Stimulated activated CD8-positive, alpha-beta memory T cell treated with anti-CD3 and anti-CD28 coated beads, Interleukin-15, amount 100 ng/mL, for 24 hours (primary cell): Measurements from ENCODE around the gene PLAC1.

ENCODE experiments used
- DNase-seq: peaks from one replicate; pipeline ENCODE4 v3.0.0-alpha.2; 2020; ENCODE audit warnings: low read depth

PLAC1 gene

DNA sequence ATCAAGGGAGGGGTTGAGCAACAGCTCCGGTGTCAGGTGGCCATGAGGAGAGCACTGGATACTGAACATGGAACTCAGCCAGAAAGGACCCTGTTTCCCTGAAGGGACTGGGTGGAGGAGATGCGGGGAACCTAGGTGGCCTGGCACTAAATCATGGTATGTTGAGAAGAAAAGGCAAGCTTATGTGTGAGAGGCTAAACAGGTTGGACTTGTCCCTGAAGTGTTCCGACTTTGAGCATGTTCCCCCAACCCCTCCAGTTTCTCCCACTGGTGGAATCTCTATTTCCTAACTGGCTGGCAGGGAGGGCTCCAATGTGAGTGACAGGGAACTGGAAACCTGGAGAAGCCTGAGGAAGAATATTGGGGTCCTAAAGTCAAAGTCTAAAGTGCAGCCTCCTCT is 69.5 kb downstream of the PLAC1 start:
- DNase-seq, result no peak

DNA sequence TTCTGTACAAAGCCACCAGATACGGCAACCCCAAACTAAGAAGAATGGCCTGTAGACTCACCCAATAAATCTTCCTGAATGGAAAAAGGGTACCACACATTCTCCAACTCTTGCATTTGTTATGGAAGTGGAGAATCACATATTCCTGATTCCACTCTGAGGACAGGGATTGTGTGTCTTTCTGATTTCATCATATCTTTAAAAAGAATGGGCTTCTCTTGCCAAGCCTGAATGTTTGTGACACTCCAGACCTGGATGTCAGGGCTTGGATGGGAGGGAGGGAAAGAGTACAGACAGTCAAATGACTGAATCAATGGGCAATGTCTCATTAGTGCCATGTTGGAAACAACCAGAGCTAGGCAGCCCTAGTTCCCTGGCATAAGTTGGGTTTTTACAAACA is 77.4 kb downstream of the PLAC1 start:
- DNase-seq, result no peak

DNA sequence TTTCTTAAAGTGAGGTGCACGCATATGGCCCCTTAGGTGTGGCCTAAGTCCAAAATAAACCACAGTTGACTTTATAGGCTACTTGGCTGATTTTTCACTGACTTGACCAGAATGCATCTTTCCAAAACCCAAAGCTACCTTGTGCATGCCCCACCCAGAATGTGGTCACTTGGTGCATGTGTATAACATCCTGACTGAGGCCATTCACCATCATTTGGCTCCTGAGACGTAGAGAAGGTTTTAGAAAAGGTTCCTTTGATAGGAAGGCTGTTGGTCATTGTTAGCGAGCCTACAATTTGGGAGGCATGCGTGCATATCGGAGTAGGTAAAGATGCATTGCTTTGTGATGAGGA is 84.6 kb downstream of the PLAC1 start:
- no peak for DNase-seq

DNA sequence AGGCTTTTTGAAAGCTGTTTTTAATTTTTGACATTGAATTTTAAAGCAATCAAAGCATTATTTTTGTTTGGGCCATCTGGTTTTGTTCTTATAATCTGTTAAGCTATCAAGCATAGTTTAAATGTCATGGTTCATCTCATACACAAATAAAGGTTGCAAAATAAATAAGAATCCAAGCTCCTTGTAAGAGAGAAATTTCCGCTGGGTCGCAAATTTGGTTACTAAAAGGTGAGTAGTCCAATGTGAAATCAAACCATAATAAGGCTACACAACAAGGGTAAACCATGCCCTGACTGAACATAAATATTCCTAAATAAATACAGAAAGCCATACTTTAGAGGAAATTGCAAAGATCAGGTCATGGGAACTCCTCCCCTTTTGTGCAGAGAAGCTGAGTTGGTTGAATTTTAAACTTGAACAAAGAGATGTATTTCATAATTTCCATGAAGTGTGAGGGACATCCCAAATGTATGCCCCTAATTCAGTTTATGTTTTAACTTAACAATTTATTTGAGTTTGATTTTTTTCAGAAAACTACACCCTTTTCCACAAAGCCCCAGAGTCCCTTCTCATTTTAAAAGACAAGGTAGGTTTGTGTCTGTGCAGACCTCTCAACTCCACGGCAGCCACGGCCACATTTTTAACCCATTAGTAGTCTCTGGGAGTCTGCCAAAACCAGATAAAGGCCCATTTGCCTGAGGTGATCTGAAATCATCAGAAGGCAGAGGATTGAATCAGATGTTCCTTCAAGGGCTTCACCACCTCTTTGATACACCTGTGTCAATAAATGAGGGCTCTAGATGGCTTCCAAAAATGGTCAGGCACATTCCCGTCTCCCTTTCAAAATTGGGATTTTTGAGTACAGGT is 85.2 kb downstream of the PLAC1 start:
- no peak for DNase-seq

DNA sequence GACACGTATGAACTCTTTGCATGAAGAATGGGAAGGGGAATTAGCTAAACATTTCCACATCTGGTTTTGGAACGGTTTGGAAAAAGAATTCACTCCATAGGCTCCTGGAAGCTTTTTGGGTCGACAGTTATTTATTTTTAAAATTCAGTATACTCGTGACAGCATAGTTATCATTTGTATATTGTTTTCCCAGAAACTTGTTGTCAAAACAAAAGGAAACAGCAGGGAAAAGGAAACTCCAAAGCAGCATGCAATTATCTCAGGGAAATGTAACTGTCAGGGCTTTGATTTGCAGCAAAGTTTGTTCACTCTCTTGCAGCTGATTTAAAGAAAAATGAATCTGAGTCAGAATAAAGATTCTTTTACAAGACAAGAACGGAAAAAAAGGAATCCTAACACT is 86.5 kb downstream of the PLAC1 start:
- no peak for DNase-seq

DNA sequence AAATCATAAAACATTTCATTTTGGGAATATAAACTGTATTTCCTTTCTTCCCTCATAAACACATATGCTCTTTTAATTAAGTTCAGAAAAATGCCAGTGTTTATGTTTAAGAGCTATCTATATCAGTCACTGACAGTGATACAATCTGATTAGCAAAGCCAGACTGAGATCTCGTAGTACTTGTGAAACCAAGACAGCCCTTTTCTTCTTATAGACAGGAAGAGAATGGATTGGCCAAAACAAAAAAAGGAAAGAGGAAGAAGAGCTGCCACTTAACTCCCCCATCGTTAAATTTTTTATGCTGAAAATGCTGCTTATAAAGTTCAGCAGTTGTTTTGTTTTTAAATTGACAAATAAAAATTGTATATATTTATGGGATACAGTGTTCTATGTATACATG is 87.4 kb downstream of the PLAC1 start:
- no peak for DNase-seq

DNA sequence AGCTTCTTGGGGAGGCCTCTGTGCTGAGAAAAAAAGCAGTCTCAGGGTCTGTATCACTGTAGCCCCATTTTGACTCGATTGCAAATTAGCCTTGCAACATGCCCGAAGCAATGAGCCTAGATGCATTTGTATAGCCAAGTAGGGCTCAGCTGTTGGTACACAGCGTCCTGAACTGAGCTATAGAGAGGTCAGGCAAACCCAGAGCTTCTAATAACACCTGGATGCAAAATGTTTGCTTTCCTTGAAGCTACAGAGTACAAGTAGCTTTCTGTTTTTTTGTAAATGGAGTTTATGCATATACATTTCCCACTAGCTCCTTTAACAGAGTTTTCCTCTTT is 87.8 kb downstream of the PLAC1 start:
- DNase-seq, result no peak

DNA sequence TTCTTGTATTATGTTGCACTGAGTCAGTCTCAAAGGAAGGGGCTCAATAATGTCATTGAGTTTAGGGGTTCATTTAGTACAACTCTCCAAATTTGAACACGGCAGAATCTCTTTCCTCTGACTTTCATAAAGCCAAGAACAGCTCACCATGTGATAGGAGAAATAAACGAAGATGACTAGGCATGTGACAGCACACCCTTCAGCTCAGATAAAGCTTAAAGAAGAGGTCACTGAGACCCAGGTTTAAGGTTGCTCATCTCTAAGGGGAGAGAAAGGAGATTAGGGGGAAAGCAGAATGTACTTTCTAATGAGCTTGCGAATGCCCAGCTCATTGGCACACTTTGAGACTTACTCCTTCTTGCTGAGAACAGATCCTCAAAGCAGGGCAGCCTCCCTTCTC is 89.0 kb downstream of the PLAC1 start:
- DNase-seq, result no peak

DNA sequence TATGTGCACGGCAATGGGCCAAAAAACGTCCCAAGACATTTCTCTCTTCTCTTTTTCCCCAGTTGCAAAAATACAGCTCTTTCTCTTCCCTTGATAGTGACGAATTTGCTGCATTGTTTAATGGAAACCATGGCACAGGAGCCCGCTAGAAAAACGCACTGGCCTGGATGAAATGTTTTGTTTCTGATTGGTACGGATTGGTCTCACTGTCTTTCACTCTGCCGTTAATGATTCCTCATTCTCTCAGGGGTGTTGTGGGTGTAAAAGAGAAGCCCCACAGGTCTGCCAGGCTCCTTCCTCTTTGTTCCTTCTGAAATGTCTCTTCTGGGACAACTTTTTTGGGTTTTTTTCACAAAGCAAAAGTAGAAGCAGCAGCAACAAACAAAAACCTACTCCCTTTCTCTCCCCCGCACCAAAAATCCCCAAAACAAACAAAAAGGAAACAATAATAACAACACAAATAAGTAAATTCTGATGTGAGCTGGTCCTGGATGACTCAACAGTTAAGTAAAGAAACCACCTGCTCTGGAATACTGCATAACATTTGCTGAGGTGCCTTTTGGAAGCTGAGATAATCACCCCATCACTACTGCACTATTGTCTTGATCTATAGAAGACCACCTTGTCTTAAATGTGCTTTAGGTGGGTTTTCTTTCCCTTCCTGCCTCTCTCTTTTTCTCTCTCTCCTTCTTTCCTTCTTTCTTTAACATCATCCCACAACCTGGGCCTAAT is 89.8 kb downstream of the PLAC1 start:
- DNase-seq, result no peak

DNA sequence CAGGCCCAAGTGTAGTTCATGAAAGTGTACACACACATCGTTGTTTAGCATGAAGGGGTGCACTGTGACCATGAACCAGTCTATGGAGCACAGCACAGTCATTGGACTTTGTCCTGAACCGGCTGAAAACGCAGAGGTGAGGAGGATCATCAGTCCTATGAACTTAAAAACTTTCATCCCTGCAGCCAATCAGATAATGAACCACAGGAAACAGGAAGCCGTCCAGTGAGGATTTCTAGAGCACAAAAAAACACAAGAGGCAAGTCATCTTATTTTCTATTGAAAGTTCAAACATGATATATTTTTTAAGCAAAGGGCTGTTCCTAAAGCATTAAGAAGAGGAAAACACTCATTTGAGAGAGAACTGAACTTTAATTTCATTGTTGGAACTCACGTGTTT is 91.8 kb downstream of the PLAC1 start:
- DNase-seq, result no peak

DNA sequence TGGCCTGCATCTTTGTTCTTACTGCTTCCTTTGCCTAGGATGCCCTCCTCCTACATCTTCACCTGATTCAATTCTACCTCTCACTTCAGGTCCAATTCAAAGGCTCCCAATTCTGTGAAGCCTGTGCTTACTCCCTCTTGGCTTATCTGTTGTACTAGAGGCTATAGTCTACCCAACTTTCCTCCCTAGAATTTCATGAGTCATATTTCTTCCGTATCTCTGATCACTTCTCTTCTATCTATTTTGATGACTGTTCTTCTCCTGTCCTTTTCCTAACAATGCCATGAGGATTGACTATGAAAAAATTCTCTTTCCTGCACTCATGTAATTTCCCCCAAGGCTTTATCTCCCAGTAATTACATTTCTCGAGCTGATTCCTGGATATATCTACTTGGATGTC is 96.3 kb downstream of the PLAC1 start:
- no peak for DNase-seq

DNA sequence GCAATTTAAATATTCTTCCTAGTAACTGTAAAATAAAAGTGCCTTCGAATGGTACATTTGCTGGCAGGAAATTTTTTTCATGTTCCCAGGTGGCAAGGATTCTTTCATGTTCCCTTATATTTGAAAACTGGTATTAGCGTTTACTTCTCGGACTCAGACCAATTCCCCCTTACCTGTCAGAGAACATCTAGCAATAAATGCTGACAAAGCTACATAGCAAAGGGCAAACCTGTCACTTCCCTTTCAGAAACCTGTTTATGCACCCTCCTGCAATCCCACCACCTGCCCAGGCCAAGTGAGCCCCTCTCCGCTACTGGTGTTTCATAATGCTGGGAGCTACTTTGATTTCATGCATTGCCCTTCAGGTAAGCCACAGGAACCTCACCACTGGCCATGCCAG is 100.1 kb downstream of the PLAC1 start:
- DNase-seq, result no peak

DNA sequence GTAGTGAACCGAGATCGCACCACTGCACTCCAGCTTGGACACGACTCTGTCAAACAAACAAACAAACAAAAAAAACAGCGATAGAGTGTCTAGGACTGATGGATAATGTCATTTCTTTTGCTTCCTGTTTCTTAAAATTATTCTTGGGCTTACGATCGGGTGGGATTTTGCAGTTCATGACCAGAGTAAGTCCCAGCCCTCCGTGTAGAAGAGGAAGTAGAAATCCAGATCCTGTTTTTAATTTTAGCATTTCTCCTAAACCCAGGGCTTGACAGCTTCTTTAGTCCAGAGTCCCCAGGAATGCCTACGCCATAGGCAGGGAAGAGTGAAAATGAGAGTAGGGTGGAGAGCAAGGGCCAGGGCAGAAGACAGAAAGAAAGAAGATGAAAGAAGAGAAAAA is 104.0 kb downstream of the PLAC1 start:
- no peak for DNase-seq

DNA sequence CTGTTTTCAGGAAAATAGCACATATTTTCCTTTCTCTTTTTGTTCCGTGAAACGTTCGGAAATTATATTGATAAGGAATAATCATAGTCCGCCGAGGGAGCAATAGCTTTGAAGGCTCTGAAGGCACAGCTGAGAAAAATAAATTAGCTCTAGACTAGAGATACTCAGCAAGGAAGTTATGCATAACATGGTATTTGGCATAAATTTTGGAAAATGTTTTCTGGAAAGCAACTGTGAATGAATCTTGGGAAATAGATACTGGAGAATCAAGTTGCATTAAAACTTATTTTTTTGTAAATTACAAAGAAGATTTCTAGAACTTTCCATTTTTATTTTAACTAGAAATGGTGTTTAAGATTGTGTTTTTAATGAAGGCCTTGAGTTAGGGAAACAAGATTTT is 105.9 kb downstream of the PLAC1 start:
- no peak for DNase-seq

DNA sequence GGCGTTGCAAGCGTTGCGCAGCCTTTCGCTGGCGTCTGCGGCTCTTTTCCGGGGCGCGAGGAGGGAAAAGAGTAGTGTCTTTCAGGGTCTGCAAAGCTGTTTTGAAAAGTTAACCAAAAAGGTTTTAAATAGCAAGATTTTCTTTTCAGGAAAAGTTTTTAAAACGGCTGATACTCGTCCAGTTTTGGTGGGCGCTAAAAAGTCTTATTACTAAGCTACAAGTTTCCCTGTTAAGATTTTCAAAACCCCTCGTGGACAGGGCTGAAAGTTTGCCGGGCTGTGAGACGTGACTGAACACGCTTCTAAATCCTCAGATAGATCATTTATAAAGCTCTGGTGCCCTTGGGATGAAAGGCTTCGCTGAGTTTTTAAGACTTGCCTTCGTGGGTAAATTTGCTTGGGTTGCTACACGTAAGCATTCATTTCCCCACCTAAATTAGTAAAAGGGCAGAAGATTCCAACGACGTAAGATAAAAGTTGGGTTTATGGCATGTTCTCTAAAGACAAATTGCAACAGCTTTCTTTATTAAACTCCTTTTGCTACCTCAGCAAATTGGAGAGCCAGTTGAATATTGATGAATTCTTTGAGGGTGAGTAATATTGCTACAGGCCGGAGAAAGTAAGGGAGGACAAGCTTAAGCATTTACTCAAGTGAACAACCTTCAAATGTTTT is 106.8 kb downstream of the PLAC1 start:
- DNase-seq, result no peak

DNA sequence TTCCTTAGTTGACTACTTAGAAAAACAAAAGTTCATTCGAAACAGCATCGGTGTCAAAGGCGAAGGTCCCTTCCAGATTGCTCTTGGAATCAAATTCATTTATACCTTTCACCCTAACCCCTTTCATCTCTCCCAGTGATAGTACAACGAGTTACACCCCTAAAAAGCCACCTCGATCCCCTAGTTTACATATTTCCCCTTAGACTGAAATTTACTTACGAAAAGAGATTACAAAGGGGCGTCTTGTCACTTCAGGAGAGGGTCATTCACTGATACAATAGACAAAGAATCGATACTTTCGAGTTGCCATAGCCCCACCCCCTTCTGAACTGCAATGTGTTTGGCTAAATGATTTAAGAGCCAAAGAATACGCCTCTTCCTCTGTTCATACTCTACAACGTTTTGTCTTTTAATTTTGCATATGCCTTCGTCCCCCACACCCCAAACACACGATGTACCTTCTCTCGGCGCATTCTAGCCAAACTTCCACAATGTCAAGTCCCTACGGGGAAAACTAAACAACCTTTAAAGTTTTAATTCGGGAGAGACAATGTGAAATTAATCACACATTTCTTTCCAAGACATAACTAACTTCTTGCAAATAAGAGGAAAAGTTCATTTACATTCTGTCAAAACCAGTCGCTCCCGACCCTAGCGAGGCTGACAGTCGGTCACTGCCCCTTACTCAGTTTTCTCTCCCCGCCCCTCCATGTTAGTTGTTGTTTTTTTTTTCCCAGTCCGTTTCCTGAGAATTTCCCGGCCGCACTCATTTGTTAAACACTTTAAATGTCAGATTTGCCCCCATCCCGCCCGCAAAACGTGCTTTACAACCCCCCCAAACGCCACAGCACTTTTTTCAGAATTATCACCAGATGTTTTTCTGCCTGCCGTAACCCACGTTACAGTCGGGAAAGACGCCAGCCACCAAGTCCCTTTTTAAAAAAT is 109.7 kb downstream of the PLAC1 start:
- no peak for DNase-seq

DNA sequence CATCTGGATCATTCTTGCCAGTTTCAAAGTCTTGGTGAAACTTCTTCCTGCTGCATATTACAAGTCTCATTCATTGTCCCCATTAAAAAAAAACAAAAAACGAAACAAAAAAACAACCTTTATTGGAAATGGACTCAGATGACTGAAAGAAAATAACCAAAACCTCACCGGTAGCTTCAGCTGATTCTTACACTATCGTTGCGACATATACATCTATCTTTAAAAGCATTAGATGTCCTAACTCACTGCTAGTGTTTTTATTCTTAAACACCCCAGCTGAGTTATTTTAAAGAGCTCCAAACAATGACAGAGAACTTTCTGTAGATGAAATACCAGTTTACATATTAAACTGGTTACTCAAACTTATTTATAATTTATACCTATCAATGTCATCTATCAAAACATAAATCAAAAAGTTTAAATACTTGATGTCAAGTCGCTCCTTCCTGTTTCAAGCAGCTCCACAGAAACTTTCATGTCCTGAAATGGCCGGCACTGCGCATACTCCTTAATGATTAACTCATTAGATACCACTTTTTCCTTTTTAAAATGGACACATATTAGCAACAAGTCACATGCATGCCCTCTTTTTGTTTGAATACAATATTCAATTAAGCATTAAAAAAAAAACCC is 111.1 kb downstream of the PLAC1 start:
- no peak for DNase-seq

DNA sequence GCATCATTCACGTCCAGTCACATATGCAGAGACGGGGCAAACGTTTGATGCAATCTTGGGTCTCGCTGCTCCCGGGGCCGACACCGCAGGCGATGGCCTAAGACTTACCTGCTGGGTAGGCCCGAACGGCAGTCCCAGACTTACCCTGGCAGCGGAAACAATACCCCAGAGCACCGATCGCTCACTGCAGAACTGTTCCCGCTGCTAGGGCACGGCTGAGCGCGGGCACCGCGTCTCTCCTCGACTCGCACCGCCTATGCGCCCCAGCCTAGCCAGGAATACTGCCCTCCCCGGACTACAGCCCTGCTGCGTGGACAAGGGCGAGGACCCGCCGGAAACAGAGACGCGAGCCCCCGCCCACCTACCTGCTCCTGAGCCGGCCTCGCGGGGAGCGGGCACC is 112.1 kb downstream of the PLAC1 start:
- no peak for DNase-seq

DNA sequence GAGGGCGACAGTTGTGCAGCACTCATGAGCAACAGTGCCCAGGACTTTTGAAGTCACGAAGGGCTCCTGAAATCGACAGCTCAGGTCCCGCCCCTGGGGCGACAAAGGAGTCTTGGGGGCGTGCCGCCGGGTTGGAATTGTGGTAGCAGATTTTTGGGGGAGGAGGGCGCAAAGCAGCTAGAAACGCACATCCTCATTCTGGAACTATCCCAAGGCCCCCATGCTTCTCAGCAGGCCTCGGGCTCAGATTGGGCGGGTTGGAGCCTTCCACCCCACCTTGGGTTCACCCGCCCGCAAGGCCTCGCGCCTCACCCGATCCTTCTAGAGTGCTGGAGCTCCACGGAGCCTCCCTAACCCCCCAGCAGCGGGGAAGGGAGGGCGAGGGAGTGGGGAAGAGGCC is 112.8 kb downstream of the PLAC1 start:
- no peak for DNase-seq

DNA sequence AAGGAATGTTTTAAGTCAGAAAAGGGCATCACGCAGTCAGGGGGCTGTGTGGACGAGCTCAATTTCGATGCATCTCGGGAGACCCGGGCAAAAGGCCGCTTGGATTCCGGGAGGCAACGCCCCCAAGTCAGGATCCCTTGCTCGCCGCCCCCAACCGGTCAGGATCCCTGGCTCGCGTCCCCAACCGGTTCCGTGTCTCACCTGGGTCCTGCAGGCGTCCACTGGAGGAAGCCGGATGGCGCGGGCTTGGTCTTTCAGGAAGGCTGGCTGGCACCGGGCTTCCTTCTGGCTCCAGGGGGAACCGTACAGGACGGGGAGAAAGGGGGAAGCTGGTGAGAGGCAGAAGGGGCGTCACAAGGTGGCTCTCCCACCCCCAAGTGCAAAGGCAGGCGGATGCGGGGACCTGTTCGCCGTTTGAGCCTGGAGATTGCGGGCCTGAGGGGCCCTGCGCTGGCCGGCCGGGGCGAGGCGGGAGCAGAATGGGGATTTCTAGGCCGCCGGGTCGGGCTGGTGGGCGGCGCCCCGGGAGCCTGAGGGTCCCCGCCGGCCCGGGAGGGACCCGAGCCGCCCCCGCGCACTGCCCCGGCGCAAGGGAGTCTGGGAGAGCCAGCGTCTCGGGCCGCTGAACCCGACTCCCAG is 113.6 kb downstream of the PLAC1 start:
- no peak for DNase-seq

DNA sequence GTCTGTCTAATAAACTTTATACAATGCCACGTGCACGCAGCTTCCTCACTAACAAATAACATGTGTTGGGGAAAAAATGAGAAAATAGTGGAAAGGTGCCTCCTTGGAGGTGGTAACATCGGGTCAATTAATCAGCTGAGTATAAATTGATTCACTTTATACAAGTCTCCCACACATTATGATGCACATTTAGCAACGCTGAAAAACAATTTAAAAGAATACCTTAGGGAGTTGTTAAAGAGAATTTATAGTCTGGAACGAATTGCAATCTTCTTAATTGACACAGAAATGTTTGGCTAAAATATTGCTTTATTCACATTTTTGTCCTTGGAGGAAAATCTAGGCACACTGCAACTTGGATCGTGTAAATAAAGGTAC is 114.1 kb downstream of the PLAC1 start:
- DNase-seq, result no peak
